Measurements from ENCODE around the gene SLC41A1. TPM values are rescaled to one million over a fixed set of nuclear protein-coding genes. Genes with fewer than 3 reads are reported as not detected.

The SLC41A1 gene
- total and polyA plus RNA-seq, 2 experiments from 2014 or later, result 11.8 to 30.0 TPM

GRCh38 chr1:205756552-205756951 lies 56.4 kb downstream of the SLC41A1 start:
- H3K9me3 Mint-ChIP-seq, result no peaks in the 10 kb centered on the region
- no peaks in the 10 kb centered on the region; the same call in 2 of the 3 replicates for H3K4me1 Mint-ChIP-seq
- Histone ChIP-seq H2AFZ (no peak overlapping the region), H3K9me2 (ENCODE audit: insufficient read depth) (no peaks in the 10 kb centered on the region), H3F3A (replicated peaks; ENCODE audit: low read depth) (no peaks in the 10 kb centered on the region), H3K27me3 (ENCODE audit: insufficient read depth) (no peaks in the 10 kb centered on the region), H3K79me2 (replicated peaks; ENCODE audit: insufficient read depth) (no peaks in the 10 kb centered on the region), H3K4me2 (no peak overlapping the region), H3K4me1 (ENCODE audit: insufficient read depth) (no peaks in the 10 kb centered on the region), H4K20me1 (replicated peaks; ENCODE audit: insufficient read depth) (no peaks in the 10 kb centered on the region), H3K4me3 (no peak overlapping the region), H3K27ac (ENCODE audit: low read depth) (no peak overlapping the region), H3K36me3 (ENCODE audit: insufficient read depth) (no peaks in the 10 kb centered on the region)
- no peak for ATAC-seq
- H3K36me3 Mint-ChIP-seq (ENCODE audit: low read depth), result no peaks in the 10 kb centered on the region
- no peak for DNase-seq (ENCODE audit: low spot score)
- peaks cover 3% of the 10 kb centered on the region for H3K27me3 Mint-ChIP-seq (ENCODE audit: insufficient read depth, low read depth, poor library complexity)
- H3K27ac Mint-ChIP-seq, result no peak overlapping the region
- TF ChIP-seq EZH2 (IDR thresholded peaks at IDR 0.05; ENCODE audit: low read depth, unreplicated experiment) (no peak), EZH2phosphoT487 (IDR thresholded peaks at IDR 0.05; ENCODE audit: unreplicated experiment) (no peak), STAT1 (IDR thresholded peaks at IDR 0.05; ENCODE audit: unreplicated experiment) (no peak), CREB1 (CRISPR knock-in tag; IDR thresholded peaks at IDR 0.05; ENCODE audit: low read depth) (no peak), NANOG (IDR thresholded peaks at IDR 0.05; ENCODE audit: borderline replicate concordance) (no peak), POLR2AphosphoS5 (IDR thresholded peaks at IDR 0.05; ENCODE audit: low read depth) (no peak), REST (IDR thresholded peaks at IDR 0.05; ENCODE audit: unreplicated experiment) (no peak), ZNF114 (CRISPR knock-in tag; IDR thresholded peaks at IDR 0.05) (no peak), ZNF331 (CRISPR knock-in tag; IDR thresholded peaks at IDR 0.05; ENCODE audit: low read depth) (no peak), ETS1 (IDR thresholded peaks at IDR 0.05) (no peak)
- no peak overlapping the region for H3K4me3 Mint-ChIP-seq

GRCh38 chr1:205754857-205755256 lies 58.1 kb downstream of the SLC41A1 start:
- no peak overlapping the region for H3K4me3 ChIP-seq
- H3K4me1 ChIP-seq (ENCODE audit: insufficient read depth), result no peaks in the 10 kb centered on the region
- H3K27me3 Mint-ChIP-seq (ENCODE audit: insufficient read depth, low read depth, poor library complexity), result peaks cover 8% of the 10 kb centered on the region
- no peak for DNase-seq (ENCODE audit: low spot score)
- no peaks in the 10 kb centered on the region for H3K9me3 Mint-ChIP-seq
- no peak overlapping the region for H3K27ac ChIP-seq (ENCODE audit: low read depth)
- peaks cover 3% of the 10 kb centered on the region; the same call in 1 of the 3 replicates for H3K36me3 Mint-ChIP-seq (ENCODE audit: low read depth)
- H3K4me1 Mint-ChIP-seq, result peaks cover 6% of the 10 kb centered on the region; the same call in 1 of the 3 replicates
- no peaks in the 10 kb centered on the region for H3K36me3 ChIP-seq (ENCODE audit: insufficient read depth)
- H2AFZ ChIP-seq, result no peak overlapping the region
- H3K27me3 ChIP-seq (ENCODE audit: insufficient read depth), result no peaks in the 10 kb centered on the region
- no peaks in the 10 kb centered on the region for H3F3A ChIP-seq (replicated peaks; ENCODE audit: low read depth)
- H3K4me3 Mint-ChIP-seq, result no peak overlapping the region
- H3K27ac Mint-ChIP-seq, result no peak overlapping the region
- H3K4me2 ChIP-seq, result no peak overlapping the region
- no peaks in the 10 kb centered on the region for H3K9me2 ChIP-seq (ENCODE audit: insufficient read depth)
- ATAC-seq, result no peak
- H4K20me1 ChIP-seq (replicated peaks; ENCODE audit: insufficient read depth), result no peaks in the 10 kb centered on the region
- H3K79me2 ChIP-seq (replicated peaks; ENCODE audit: insufficient read depth), result no peaks in the 10 kb centered on the region
- TF ChIP-seq ZNF331 (CRISPR knock-in tag; IDR thresholded peaks at IDR 0.05; ENCODE audit: low read depth) (no peak), ZNF114 (CRISPR knock-in tag; IDR thresholded peaks at IDR 0.05) (no peak), ZNF462 (CRISPR knock-in tag; IDR thresholded peaks at IDR 0.05) (no peak), EZH2 (IDR thresholded peaks at IDR 0.05; ENCODE audit: low read depth, unreplicated experiment) (no peak)
